GM18499 (cell line): ENCODE results near the gene C2orf92.

Experiments
- ATAC-seq: cut with Tn5 transposase; IDR thresholded peaks from one replicate; pipeline ENCODE4 v1.9.1; 2021; ENCODE audit warnings: moderate number of reproducible peaks; ENCODE audit not compliant: insufficient read depth, unreplicated experiment

C2orf92 gene

DNA sequence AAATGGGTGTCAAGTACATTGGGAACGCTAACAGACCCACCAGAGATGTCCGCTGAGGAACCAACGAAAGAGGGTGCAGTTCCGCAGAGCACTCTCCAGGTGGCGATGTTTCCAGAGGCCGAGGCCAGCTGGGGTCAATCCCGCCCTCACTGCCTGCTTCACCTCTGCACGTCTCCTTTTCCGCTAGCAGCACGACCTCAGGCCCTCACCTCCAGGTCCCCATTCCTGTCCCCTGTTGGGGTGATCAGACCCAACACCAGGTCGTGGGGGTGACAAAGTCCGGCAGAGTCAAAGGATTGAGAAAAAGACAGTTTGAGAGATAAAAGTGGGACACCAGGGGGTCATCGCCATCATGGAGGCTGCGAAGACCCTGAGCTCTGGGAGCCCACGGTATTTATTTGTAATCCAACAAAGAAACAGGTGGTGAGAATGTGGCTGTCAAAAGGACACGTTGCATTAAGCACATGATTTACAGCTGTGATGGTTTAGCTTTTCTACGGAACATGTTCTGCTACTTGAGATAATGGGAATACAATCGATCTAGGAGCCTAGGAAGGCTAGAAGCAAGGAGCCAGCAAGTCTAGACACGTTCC, 71.2 kb downstream of the C2orf92 start:
- no peak for ATAC-seq

GRCh38 chr2:97741251-97741650, 71.7 kb downstream of the C2orf92 start:
- no peak for ATAC-seq

- no peak for ATAC-seq
These were observed 72.2 kb downstream of the C2orf92 start for GRCh38 chr2:97741686-97742085.

DNA sequence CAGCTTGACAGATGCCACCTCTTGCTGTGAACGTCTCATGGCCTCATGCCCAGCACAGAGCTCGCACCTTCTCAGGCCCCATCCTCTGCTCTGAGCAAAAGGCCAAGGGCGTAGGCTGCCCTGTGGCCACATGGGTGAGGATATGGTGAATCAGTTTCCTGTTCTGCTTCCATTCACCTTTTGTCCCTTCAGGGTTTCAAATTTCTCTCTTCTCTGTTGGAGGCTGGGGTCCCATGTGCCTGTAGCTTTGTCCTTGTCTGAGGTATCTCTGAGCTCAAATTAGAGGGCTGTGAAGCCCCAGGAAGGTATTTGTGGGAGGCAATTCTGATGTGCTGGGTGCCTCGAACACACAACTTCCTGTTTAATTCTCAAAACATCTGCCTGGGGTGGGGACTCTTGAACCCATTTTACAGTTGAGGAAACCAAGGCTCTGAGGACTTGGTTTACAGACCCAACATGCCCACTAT, 72.9 kb downstream of the C2orf92 start:
- no peak for ATAC-seq

- ATAC-seq: no peak
These were observed 74.4 kb downstream of the C2orf92 start for GRCh38 chr2:97743913-97744312.

DNA sequence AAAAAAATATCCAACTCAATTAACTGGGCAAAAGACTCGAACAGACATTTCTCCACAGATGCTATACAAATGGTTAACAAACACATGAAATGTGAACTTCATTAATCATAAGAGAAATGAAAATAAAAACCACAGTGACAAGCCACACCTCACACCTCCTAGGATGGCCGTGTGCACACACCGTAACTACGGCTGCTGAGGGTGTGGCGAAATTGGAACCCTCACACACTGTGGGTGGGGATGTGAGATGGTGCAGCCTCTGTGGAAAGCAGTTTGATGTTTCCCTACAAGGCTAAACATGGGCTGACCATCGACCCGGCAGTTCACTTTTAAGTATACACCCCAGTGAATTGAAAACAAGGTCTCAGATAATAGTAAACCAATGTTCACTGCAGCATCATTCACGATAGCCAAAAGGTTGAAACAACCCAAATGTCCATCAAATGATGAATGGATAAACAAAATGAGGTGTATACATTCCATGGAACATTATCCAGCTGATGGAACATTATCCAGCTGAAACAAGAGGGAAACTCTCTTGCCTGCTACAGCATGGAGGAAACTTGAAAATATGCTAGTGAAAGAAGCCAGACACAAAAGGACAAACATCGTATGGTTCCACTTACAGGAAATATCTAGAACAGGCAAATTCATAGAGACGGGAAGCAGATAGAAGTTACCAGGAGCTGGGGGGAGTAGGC, 76.1 kb downstream of the C2orf92 start:
- no peak for ATAC-seq

- ATAC-seq: no peak
These were observed 77.8 kb downstream of the C2orf92 start for GRCh38 chr2:97747285-97747684.

- no peak for ATAC-seq
These were observed 78.2 kb downstream of the C2orf92 start for GRCh38 chr2:97747716-97748115.

GRCh38 chr2:97749581-97749980, 80.1 kb downstream of the C2orf92 start:
- no peak for ATAC-seq

DNA sequence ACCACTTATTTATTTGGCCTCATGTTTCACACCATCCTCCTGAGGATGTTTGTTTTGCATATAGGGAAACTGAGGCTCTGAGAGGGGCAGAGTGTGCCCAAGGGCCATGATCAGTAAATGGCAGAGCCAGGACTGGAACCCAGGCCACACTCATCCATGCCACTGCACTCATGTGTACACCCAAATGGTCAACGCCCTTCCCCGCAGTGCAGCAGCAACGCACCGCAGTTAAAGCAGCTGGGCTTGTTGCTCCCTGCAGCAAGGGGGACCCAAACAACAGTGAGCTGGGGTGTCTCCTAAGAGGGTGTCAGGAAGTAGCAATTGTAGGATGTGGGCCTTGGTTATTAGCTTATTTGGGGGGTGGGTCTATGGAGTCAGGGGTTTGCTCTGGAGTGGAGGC, 80.5 kb downstream of the C2orf92 start:
- no peak for ATAC-seq

DNA sequence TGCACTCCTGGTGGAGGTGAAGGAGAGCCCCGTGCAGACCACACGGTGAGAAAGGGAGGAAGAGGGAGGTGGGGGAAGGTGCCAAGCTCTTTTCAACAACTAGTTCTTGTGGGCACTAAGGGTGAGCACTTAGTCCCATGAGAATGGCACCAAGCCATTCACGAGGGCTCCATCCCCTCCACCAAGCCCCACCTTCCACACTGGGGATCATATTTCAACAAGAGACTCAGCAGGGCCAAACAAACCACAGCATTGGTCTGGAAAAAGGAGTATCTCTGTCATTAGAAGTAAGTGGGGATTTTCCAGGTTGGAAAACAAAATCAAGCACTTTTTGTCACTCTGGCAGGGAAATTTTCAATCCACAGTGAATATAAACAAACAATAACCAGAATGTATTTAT, 82.2 kb downstream of the C2orf92 start:
- no peak for ATAC-seq
